Retinal pigment epithelial cell (primary cell): Measurements from ENCODE around the gene AURKB.

Experiments
- DNase-seq: peaks from one replicate; pipeline ENCODE4 v3.0.0-alpha.2; 2010; ENCODE audit warnings: low read depth
- H3K4me3 ChIP-seq: 2 replicates; pipeline ENCODE4 v1.5.1; 2011; ENCODE audit warnings: mild to moderate bottlenecking, low read length, control low read depth, moderate library complexity
- CTCF ChIP-seq: conservative IDR thresholded peaks from 2 replicates; pipeline ENCODE4 v1.5.1; 2011; ENCODE audit warnings: low read depth, low read length, control low read depth, inconsistent platforms

The AURKB gene

GRCh38 chr17:8249621-8250500 lies 39.5 kb upstream of the AURKB start:
- H3K4me3 ChIP-seq: peak overlapping the region; percentile 74
- no peak for TF ChIP-seq CTCF
- no peak for DNase-seq

GRCh38 chr17:8248751-8249607 lies 38.6 kb upstream of the AURKB start, which contains the start of gene PFAS:
Gene PFAS, plus strand, starts transcription at chr17:8249289. Its CDS starts 4,649 bp downstream, at chr17:8253938.
- H3K4me3 ChIP-seq: peak within 1 kb of the TSS; percentile 74
- DNase-seq: peak; percentile 72
- no peak for TF ChIP-seq CTCF

- no peak for TF ChIP-seq CTCF
- H3K4me3 ChIP-seq: no peak overlapping the region
- DNase-seq: no peak
Observed at GRCh38 chr17:8244768-8245167, 34.4 kb upstream of the AURKB start.

- no peak overlapping the region for H3K4me3 ChIP-seq
- TF ChIP-seq CTCF: no peak
- DNase-seq: no peak
Observed at GRCh38 chr17:8243827-8244226, 33.5 kb upstream of the AURKB start.

- TF ChIP-seq CTCF: no peak
- no peak for DNase-seq
- no peak overlapping the region for H3K4me3 ChIP-seq
Observed at GRCh38 chr17:8237886-8238285, 27.5 kb upstream of the AURKB start.

GRCh38 chr17:8237175-8237574 lies 26.8 kb upstream of the AURKB start:
- DNase-seq: no peak

More at GRCh38 chr17:8237175-8237574, 26.8 kb upstream of the AURKB start:
- no peak overlapping the region for H3K4me3 ChIP-seq
- no peak for TF ChIP-seq CTCF
